GM19468 (cell line): Measurements from ENCODE around the gene RNASEH2C.
"Not testable (repeated sequence)": the region's sequence is repeated elsewhere in the genome, so short reads cannot be mapped to it uniquely, and the experiment has no call there.

ENCODE experiments used
- ATAC-seq: cut with Tn5 transposase; IDR thresholded peaks from one replicate; pipeline ENCODE4 v1.9.1; 2021; ENCODE audit warnings: mild to moderate bottlenecking, moderate library complexity, moderate number of reproducible peaks; ENCODE audit not compliant: unreplicated experiment; ENCODE audit errors: extremely low read depth

The RNASEH2C gene

DNA sequence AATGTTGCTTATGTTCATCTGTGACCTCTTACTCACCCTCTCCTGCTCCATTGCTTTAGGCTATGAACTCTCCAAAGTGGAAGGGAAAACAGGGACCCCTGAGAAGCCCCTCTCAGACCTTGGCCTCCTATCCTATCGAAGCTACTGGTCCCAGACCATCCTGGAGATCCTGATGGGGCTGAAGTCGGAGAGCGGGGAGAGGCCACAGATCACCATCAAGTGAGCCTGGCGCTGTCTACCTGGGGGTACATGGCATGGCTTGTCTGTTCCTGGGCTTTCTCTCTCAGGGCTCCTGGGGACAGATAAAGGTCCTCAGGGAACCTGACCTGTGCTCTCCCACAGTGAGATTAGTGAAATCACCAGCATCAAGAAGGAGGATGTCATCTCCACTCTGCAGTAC, 2.1 kb downstream of the RNASEH2C start:
- ATAC-seq, result no peak

DNA sequence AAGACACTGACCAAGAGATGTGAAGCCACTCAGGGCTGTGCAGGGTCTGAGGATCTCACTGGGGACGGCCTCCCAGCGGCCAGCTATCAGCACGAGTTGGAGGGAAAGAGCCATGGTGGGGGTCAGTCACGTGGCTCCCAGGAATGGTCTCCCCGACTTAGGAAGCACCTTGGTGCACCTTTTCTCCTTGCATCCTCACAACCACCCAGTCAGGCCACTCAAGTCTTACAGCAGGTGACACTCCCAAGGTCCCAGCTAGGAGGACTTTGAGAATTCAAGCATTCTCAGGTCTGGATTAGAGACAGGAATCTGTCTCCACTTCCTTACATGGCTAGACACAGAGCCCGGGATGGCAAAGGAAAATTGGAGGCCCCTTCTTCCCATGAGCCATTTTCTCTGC, 2.7 kb downstream of the RNASEH2C start:
- no peak for ATAC-seq

- no peak for ATAC-seq
Measured at GRCh38 chr11:65716774-65717405, 3.7 kb downstream of the RNASEH2C start.

DNA sequence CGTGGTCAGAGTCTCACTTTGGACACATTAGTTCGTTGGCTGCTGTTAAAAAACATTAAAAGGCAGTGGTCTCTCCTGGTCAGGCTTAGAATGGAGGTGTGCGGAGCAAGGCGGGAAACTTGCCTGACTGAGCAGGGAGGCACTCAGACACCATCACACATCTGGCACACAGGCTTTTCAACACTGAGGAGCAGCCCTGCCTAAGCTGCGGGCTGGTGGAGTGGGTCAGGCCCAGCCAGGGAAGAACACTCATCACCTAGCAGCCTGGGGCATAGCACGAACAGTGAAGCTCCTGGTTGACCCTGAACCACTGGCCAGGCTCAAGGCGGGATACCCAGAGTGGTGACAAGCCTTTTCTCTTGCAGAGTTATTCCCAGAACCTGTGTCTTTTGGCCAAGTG, 4.3 kb downstream of the RNASEH2C start:
- no peak for ATAC-seq

DNA sequence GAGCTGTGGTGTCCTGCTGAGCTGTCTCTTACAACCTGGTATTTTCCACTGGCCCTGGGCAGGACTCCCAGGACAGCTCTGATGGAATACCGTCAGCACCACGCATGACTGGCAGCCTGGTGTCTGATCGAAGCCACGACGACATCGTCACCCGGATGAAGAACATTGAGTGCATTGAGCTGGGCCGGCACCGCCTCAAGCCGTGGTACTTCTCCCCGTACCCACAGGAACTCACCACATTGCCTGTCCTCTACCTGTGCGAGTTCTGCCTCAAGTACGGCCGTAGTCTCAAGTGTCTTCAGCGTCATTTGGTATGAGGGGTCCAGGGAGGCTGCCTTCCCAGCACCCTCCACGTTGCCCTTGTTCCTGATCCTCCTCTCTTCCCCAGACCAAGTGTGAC, 6.2 kb downstream of the RNASEH2C start:
- no peak for ATAC-seq

- ATAC-seq, result no peak
Measured at GRCh38 chr11:65713212-65713969, 7.2 kb downstream of the RNASEH2C start.

- ATAC-seq, result no peak
Measured at GRCh38 chr11:65712633-65713076, 7.9 kb downstream of the RNASEH2C start.

DNA sequence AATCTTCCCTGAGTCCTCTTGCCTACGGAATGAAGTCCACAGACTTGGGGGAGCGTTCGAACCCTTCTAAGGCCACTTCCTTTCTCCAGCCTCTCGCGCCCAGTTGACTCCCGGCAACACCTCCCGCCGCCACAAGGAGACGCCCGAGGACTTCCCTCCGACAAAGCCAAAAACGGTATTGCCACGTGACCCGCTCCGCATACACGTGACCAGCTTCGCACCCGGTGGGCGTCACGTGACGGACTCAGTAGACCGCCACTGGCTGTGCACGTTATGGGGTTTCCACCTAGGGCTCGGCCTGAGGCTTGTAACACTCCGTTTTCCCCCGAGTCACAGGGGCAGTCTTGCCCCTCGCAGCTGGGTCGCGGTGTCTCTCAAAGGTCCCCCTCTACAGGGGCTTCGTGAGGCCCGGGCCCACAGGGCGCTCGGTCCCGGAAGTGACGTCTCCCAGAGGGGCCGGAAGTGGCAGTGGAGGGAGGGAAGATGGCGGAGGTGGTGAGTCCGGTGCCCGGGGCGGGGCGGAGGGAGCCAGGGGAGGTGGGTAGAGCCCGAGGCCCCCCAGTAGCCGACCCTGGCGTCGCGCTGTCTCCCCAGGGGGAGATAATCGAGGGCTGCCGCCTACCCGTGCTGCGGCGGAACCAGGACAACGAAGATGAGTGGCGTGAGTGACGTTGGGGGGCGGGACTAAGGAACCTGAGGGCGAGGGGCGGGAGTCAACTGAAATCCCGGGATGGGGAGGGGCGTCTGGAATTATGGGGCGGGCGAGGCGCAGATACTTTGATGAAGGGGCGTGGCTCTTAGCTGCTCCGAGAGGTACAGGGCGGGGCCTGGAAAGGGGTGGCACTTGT, 8.6 kb downstream of the RNASEH2C start, which contains the start of gene KAT5:
TSS of gene KAT5 (plus strand) at position 468 of the 848 bp plus-strand sequence. CDS start at position 484, 16 bp downstream.
- peak; percentile 66 for ATAC-seq

- no peak for ATAC-seq
Measured at GRCh38 chr11:65710421-65710820, 10.2 kb downstream of the RNASEH2C start.

GRCh38 chr11:65709661-65710060, 10.9 kb downstream of the RNASEH2C start:
- no peak for ATAC-seq

DNA sequence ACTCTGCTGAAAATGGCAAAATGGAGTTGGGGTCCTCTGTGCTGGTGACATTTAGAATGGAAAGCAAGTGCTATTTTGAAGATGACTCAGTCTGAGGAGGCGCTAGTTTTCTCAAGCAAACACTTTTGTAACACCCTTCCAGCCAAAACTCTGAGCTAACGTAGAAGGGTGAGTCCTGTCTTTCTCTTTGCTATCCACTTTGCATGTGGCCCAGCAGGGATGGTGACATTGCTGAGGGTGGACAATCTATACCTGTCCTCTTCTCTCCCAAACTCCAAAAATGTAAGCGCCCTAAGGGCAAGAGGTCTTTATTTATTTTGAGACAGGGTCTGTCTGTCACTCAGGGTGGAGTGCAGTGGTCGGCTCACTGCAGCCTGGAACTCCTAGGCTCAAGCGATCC, 12.1 kb downstream of the RNASEH2C start:
- no peak for ATAC-seq

DNA sequence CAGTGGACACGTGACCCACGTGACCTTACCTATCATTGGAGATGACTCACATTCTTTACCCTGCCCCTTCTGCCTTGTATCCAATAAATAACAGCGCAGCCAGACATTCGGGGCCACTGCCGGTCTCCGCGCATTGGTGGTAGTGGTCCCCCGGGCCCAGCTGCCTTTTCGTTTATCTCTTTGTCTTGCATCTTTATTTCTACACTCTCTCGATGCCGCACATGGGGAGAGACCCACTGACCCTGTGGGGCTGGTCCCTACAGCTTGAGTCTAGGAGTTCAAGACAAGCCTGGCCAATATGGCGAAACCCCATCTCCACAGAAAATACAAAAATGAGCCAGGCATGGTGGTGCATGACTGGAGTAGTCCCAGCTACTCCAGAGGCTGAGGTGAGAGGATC, 13.6 kb downstream of the RNASEH2C start:
- ATAC-seq, result not testable (repeated sequence)

DNA sequence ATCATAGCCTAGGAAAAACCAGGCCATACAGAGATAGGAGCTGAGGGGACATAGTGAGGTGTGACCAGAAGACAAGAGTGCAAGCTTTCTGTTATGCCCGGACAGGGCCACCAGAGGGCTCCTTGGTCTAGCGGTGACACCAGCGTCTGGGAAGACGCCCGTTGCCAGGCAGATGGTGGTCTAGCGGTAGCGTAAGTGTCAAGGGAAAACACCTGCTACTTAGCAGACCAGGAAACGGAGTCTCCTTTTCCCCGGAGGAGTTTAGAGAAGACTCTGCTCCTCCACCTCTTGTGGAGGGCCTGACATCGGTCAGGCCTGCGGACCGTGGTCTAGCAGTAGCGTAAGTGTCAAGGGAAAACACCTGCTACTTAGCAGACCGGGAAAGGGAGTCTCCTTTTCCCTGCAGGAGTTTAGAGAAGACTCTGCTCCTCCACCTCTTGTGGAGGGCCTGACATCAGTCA, 14.3 kb downstream of the RNASEH2C start:
- not testable (repeated sequence) for ATAC-seq

GRCh38 chr11:65703846-65704245, 16.8 kb downstream of the RNASEH2C start:
- ATAC-seq, result no peak

DNA sequence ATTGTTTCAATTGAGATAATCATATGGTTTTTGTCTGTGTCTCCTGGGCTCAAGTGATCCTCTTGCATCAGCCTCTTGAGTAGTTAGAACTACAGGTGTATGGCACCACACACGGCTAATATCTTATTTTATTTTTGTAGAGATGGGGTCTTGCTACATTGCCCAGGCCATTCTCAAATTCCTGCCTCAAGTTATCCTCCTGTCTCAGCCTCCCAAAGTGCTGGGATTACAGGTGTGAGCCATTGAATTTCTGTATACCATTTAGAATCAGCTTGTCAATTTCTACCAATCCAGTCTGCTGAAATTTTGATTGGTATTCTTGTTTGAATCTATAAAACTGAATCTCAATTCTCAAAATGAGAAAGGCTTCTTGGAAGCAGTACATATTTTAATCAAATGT, 18.9 kb downstream of the RNASEH2C start:
- ATAC-seq, result no peak

DNA sequence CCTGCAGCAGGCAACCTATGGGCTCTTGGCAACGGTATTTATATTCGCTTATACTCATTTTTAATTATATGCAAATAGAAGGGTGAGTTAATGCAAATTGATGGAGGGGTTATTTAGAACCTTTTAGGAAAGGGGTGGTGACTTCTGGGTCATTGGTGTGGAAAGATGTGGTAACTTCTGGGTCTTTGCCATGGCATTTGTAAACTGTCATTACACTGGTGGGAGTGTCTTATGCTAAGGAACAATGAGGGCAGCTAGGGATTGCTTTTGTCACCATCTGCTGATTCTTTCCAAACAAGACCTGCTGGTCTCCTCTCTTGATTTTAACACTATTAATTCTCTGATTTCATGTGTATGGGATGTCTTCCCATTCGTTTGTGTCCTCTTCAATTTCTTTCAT, 20.2 kb downstream of the RNASEH2C start:
- no peak for ATAC-seq

DNA sequence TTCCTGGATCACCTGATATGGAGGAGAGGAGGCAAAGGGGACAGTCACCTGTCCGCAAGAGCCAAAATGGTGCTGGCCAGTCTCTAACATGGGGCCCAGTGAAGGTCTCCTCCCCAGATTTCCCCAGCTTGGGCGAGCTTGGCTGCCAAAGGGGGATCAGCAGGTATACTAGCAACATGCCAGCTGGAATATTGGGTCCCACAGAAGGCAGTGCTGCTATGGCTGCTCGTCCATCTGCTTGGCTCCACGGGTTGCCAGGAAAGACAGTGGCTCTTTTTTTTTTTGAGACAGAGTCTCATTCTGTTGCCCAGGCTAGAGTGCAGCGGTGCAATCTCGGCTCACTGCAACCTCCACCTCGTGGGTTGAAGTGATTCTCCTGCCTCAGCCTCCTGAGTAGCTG, 21.3 kb downstream of the RNASEH2C start:
- no peak for ATAC-seq

DNA sequence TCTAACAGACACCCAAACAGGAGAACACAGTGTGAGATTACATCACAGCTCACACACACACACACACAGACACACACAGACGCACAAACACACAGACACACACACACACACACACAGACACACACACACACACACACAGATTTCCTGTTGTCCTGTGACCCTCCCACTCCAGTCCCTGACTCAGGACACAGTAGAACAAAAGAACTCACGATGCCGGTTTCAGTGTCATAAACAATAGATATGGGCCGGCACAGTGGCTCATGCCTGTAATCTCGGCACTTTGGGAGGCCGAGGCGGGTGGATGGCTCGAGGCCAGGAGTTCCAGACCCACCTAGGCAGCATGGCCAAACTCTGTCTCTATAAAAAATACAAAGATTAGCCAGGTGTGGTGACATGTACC, 22.4 kb downstream of the RNASEH2C start:
- no peak for ATAC-seq

GRCh38 chr11:65696802-65697552, 23.6 kb downstream of the RNASEH2C start:
- no peak for ATAC-seq
